Peyer's patch (tissue), 4 donors: ENCODE data around the gene MYO7A.

Source experiments
- POLR2A ChIP-seq, 2 donors: fragments of 450-650 bp; IDR thresholded peaks; one replicate each; pipeline ENCODE4 v1.5.1; 2017; ENCODE audit warnings: antibody characterized with exemption in 2 of 2, mild to moderate bottlenecking in 2 of 2, moderate library complexity in 2 of 2
- TF ChIP-seq, protein P1 (sequence below), 6 experiments: fragments of 450-650 bp in 4 of 6; fragments of 200-600 bp in 2 of 6; sonication (generic) in 1 of 6; IDR thresholded peaks; one replicate each; pipeline ENCODE4 v1.5.1; 2017 to 2019; ENCODE audit warnings: antibody characterized with exemption in 6 of 6, mild to moderate bottlenecking in 3 of 6, moderate library complexity in 1 of 6

DNA sequence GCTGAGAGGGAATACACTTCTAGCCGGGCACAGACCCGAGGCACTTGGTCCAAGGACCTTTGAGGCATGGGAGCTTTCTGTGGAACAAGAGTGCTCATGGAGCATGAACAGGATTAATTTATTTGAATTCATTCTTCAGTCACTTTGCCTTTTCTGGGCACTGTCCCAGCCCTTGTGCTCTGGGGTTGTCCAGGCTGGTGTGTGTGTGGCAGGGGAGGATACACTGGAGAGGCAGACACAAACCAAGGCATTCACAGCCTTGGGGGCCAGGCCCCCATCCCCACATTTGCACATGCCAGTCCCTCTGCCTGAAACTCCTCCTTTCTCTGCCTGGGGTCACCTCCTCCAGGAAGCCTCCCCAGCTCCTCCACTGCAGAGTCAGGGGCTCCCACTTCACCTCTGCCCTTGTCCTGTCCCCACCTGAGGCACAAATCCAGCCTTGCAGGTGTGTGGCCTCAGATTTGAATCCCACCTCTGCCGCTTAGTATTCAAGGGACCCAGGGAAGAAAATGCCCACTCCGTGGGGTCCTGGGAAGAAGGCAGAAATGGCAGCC lies 55.5 kb downstream of the MYO7A start:
- TF ChIP-seq, protein P1, sequence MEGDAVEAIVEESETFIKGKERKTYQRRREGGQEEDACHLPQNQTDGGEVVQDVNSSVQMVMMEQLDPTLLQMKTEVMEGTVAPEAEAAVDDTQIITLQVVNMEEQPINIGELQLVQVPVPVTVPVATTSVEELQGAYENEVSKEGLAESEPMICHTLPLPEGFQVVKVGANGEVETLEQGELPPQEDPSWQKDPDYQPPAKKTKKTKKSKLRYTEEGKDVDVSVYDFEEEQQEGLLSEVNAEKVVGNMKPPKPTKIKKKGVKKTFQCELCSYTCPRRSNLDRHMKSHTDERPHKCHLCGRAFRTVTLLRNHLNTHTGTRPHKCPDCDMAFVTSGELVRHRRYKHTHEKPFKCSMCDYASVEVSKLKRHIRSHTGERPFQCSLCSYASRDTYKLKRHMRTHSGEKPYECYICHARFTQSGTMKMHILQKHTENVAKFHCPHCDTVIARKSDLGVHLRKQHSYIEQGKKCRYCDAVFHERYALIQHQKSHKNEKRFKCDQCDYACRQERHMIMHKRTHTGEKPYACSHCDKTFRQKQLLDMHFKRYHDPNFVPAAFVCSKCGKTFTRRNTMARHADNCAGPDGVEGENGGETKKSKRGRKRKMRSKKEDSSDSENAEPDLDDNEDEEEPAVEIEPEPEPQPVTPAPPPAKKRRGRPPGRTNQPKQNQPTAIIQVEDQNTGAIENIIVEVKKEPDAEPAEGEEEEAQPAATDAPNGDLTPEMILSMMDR (IDR thresholded peaks at IDR 0.05), result no peak
- TF ChIP-seq POLR2A (IDR thresholded peaks at IDR 0.05), result no peak
